Right renal cortex interstitium (tissue), 3 donors: ENCODE measurements around the gene IL20RA. TPM values are rescaled to one million over a fixed set of nuclear protein-coding genes. Genes with fewer than 3 reads are reported as not detected.

Source experiments
- DNase-seq, 3 donors: peaks; one replicate each; pipeline ENCODE4 v3.0.0-alpha.2; 2013; ENCODE audit warnings: low read depth in 3 of 3, low spot score in 2 of 3
- polyA plus RNA-seq, 3 donors: library from polyadenylated mRNA; unstranded; fragments of 120-200 nt; gene quantifications; one replicate each; pipeline ENCODE4 v1.2.1, GENCODE V29; 2013; ENCODE audit not compliant: insufficient read length in 3 of 3

Gene IL20RA
- polyA plus RNA-seq, 3 donors, result 1.4 to 1.9 (median 1.7) TPM

DNA sequence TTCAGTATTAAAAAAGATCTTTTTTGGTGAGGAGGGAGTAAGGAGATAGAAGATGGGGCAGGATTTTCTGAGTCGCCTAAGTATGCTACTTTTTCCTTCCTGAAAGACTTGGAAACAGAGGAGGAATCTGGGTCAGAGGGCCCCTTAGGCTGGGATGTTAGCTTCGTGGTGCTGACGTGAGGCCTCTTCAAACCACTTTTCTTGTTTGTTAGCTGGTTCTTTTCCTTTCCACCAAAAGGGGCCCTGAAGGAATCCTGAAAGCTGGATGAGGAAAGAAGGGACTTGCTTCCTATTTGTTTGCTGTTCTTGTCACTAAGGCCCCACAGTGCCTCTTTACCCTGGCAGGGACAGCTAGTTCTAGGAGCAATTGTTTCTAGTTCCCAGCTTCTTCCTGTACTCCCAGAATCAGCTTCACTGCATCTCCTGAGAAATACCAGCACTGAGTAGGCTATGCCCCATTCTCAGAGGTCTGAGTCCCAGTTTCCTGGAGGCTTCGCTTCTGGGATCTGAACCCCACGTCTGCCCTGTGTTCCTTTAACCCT, 2.2 kb upstream of the IL20RA start:
- no peak for DNase-seq

GRCh38 chr6:137045222-137045789, 541 bp upstream of the IL20RA start:
- peak in 1 of 3 donors; percentile 3 for DNase-seq

GRCh38 chr6:137043710-137044365, 927 bp downstream of the IL20RA start:
- peak in 2 of 3 donors; percentile 39 to 45 for DNase-seq

DNA sequence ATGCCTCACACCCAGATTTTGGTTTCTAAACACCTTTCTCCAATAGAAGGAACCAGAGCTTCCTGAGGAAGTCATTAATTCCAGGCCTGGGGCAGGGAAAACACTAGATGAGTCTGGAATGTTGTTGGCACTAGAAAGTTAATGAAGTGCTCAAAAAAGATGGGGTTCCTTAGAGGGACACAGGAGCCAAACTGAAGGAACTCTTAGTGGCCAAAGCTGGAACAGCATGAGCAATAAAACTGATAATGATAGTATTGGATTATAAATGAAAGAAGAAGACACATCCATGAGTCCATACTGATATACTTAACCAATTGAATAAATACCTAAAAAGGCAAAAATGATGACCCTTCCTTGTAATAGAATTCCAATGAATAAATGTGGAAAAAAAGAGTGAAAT, 4.4 kb downstream of the IL20RA start:
- DNase-seq, result no peak

DNA sequence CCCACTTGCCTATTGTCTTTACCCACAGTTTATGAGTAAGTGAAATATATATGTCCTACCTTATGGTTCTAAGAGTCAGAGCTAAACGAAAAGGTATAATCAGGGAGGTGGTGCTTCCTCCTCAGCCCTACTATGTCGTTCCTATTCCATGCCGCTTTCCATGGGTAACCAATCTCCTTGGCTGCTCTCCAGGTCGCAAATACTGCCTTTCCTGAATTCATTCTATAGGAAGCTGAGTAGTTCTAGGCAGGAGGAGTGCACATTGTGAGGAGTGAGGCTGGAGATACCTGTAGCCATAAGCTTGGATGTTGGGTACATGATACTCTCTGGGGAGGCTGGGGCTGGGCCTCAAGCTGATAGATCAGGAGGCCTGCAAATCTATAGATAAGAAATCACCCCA, 5.8 kb downstream of the IL20RA start:
- DNase-seq, result no peak

DNA sequence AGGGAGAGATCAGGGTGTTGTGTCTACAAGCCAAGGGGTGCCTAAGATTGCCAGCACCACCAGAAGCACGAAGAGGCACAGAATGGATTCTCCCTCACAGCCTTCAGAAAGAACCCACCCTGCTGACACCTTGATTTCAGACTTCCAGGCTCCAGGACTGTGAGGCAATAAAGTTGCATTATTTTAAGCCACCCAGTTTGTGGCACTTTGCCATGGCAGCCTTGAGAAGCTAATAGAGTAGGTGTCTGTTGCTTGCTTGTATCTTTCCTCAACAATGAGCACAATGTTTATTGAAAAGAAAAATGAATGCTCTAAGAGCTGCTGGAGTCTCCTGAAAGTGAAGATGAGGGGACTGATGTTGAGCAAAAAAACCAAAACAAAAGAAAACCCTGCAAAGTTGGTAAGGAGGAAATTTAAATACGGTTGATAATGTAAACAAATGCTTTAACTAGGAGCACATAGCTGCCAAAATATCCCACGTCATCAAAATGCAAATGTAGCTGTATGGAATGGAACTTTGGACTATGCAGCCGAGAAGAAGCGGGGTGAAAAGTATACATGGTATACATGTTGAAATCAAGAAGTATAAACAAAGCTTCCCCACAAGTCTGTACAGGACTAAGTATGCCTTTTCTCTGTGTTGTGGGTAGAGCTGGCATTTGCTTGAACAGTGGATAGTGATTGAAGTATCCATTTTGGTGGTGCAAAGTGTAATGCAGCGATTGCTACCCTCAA, 8.0 kb downstream of the IL20RA start:
- no peak for DNase-seq

- DNase-seq, result no peak
These were observed 10.9 kb downstream of the IL20RA start for GRCh38 chr6:137033828-137034227.

- no peak for DNase-seq
These were observed 13.6 kb downstream of the IL20RA start for GRCh38 chr6:137031122-137031521.

- no peak for DNase-seq
These were observed 15.9 kb downstream of the IL20RA start for GRCh38 chr6:137028912-137029311.

DNA sequence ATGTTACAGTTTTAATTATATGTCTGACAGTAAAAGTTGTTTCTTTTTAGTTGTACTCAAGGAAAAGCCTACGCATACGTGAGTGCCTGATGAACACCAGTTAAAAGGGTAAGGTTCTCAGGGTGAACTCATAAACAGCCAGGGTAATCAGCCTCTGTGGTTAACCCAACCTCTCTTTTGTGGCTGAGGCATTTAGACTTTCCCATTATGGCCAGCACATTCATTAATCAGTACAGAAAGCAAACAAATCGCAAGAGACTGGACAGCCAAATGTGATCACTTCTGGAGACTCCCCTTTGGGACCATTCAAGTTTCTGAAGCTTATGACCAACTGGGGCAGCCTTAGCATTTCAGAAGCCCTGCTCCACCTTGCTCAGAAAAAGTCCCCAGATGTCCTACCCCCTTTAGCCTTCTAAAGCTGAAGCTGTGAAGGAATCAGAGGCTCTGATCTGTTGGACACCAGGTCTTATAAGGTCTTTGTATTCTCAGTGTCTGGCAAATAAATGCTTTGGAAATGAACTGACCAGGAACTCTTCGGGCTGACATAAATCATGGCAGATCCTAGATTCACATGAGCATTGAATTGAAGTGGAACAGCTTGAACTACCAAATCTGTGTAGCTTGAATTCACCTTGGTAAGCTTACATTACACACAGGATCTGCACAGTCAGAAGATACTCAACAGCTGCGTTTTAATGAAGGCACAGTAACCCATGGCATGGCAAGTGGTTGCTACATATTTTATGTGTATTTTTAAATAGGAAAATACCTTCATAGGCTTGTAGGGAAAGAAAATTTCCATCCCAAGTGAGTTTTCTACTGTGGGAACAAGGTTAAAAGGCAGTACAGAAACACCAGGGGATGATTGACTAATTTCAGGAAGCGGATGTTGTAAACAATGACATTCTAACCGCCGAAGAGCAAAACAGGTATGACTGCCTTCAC, 18.7 kb downstream of the IL20RA start:
- DNase-seq, result no peak

DNA sequence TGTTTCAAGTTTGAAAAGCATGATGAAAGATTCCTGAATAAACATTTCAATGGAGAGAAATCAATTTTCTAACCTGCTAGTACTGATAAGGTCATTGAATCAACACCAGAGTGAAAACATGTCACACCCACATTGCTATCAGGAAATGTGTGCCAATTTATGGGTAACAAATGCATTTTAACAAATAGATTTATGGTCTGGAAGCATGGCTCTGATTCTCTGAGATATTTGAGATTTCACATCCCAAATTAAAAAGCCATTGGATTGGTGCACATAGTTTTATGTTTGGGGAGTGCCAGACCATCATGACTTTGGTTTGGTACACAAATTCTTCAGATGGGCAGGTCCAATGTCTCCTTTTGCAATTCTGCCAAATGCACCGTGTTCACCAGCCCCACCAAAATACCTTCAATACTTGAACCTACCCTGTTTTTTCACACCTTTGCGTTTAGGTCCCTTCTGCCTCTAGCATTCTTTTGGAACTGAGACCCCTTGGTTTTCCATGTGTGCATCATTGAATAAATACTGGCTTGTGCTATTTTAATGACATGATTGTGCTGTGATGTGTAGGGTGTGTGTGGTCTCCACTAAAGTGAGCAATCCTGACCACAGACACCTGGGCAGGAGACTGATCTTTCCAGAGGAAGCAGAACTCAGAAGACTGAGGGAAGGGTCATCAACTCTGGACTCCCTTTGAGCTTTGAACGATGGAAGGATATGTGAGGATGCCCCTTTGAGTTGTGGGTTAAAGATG, 20.4 kb downstream of the IL20RA start:
- no peak for DNase-seq

DNA sequence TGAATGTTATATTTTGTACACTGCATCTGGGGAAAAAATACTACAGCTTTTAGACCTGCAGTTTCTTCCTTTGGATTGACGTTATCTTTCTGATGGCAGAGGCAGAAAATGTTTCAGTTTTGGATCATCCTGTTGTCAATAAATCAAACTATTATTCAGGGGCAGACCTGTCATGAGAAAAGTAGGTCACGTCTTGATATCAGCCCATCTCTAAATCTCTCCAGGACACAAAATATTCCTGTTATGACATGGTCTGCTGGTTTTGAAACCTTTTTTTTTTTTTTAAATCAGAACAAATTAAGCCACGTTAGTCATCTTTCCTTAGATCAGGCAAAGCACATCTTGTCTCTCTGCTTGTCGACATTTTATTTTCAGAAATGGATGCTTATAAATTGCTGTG, 24.0 kb downstream of the IL20RA start:
- no peak for DNase-seq

DNA sequence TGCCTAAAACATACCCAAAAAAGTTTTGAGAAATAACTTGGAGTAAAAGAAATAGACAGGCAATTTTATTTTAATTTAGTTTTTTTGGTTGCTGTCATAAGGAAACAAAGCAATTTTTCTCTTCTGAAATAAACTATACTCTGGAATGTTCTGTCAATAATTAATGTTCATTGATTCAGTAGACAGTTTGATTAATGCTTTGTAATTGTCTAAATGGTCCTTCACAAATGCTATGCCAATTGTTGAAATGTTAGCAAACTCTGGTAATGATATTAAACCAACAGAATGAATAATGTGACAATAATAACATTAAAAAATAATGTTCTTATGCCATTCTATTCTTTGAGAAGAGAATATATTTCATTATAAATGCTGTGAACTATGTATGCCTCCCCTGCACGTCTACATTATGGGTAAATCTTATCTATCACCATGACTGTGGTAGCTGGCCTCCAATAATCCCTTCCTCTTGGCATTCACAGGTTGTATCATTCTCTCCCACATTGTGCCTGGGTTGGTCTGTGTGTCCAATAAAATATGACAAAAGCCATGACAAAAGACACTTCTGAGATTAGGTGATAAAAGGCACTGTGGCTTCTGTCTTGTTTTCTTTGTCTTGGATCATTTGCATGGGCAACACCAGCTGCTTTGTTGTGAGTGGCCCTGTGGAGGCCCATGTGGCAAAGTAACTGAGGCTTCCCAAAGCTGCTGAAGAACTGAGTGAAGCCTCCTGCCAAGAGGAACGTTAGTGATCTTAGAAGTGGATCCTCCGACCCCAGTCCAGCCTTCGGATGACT, 25.1 kb downstream of the IL20RA start:
- no peak for DNase-seq

GRCh38 chr6:137017081-137017480, 27.7 kb downstream of the IL20RA start:
- no peak for DNase-seq

GRCh38 chr6:137016356-137016755, 28.4 kb downstream of the IL20RA start:
- no peak for DNase-seq

GRCh38 chr6:137015943-137016342, 28.8 kb downstream of the IL20RA start:
- no peak for DNase-seq

- DNase-seq, result no peak
These were observed 30.8 kb downstream of the IL20RA start for GRCh38 chr6:137013738-137014602.

GRCh38 chr6:137013031-137013430, 31.7 kb downstream of the IL20RA start:
- DNase-seq, result no peak
